HT1080 (cell line): ENCODE data around the gene HIGD1C. TPM values are rescaled to one million over a fixed set of nuclear protein-coding genes. Genes with fewer than 3 reads are reported as not detected.
"Not testable (repeated sequence)": the region's sequence is repeated elsewhere in the genome, so short reads cannot be mapped to it uniquely, and the experiment has no call there.

Experiments used
- DNase-seq: peaks from one replicate; pipeline ENCODE4 v3.0.0-alpha.2; 2015; ENCODE audit warnings: low read depth
- polyA plus RNA-seq, 2 experiments: library from polyadenylated mRNA; depleted of rRNA; stranded (reverse); fragments of >200 nt; gene quantifications; 2 replicates each; pipeline ENCODE4 v1.2.3, GENCODE V29; 2015
- total RNA-seq: library from RNA; depleted of rRNA; stranded (reverse); fragments of >200 nt; shearing (Covaris generic); gene quantifications from 2 replicates; pipeline ENCODE4 v1.2.3, GENCODE V29; 2014; rRNA removed

HIGD1C gene
- total RNA-seq, result not detected in 2 replicates
- polyA plus RNA-seq (2015; cell fraction: cytosol; rRNA removed), result not detected in 2 replicates
- not detected in 2 replicates for polyA plus RNA-seq (2015; cell fraction: nucleus; rRNA removed)

GRCh38 chr12:50952510-50952909 lies at the start of gene HIGD1C:
Gene HIGD1C, plus strand, starts transcription at chr12:50952544. Its CDS starts 1,455 bp downstream, at chr12:50953999.
- DNase-seq, result no peak

GRCh38 chr12:50908479-50908878 lies 43.9 kb upstream of the HIGD1C start:
- not testable (repeated sequence) for DNase-seq

- DNase-seq, result not testable (repeated sequence)
These were observed 40.0 kb upstream of the HIGD1C start for GRCh38 chr12:50912361-50912760.

DNA sequence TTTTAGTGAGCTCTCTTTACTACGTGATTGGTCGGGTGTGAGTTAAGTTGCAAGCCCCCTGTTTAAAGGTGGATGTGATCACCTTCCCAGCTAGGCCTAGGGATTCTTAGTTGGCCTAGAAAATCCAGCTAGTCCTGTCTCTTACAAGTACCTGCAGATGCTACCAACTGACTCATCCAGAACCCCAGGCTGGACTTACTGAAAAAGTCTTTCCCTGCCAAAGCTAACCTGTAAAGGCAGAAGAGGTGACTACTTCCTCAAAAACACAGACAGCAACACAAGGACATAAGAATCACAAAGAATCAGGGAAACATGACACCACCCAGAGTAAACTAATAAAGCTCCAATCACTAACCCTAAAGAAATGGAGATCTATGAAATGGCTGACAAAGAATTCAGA lies 39.1 kb upstream of the HIGD1C start:
- no peak for DNase-seq

GRCh38 chr12:50914872-50915484 lies 37.4 kb upstream of the HIGD1C start:
- DNase-seq, result no peak

DNA sequence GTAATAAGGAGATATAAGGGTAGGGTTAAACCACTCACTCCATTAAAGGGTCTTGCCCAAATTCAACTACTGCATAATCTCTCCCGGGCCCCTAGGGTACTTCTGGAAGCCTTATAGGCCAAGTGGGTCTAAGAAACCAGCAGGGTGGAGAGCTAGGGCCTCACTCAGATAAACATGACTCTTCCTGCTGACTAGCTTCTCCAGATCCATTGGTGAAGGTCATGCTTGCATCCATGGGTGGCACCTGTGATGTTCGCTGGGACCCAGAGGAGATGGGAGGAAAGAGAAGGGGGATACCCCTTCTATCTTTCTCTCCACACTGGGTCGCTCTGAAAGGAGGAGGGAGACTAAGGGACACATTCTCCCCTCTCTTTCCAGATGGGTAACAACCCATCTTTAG lies 36.1 kb upstream of the HIGD1C start:
- DNase-seq, result no peak

GRCh38 chr12:50918584-50919316 lies 33.6 kb upstream of the HIGD1C start:
- DNase-seq, result no peak

- no peak for DNase-seq
These were observed 29.5 kb upstream of the HIGD1C start for GRCh38 chr12:50922820-50923219.

DNA sequence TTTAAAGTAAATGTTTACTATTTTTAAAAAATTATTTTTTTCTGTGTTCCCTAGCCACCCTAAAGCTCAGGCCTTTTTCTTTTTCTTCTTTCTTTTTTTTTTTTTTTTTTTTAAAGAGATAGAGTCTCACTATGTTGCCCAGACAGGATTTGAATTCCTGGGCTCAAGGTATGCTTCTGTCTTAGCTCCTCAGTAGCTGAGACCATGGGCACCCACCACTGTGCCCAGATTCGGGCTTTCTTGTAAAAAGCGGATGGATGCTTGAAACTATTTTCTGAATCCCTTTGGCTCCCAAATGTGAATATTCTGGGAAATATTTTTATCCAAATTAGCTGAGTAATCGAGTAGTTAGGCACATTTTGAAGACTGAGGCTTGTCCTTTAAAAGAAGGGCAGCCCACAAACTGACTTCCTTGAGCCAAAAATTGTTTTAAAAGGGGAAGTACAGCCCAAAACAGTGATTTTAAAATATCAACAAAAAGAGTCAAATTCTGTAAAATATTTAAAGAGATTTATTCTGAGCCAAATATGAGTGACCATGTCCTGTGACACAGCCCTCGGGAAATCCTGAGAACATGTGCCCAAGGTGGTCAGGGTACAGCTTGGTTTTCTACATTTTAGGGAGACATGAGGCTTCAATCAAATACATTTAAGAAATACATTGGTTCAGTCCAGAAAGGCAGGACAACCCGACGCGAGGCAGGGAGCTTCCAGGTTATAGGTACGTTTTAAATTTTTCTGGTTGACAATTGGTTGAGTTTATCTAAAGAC lies 28.8 kb upstream of the HIGD1C start:
- no peak for DNase-seq

DNA sequence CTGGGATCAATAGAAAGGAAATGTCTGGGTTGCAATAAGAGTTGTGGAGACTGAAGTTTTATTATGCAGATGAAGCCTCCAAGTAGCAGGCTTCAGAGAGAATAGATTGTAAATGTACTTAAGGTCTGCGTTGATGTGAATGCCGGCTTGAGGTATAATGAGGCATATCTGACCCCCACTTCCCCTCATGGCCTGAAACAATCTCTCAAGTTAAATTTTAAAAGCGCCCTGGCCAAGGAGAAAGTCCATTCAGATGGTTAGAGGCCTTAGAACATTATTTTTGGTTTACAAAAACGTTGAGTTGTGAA lies 28.3 kb upstream of the HIGD1C start:
- no peak for DNase-seq

GRCh38 chr12:50924439-50925341 lies 27.7 kb upstream of the HIGD1C start:
- DNase-seq, result peak; percentile 70

GRCh38 chr12:50925342-50925651 lies 27.0 kb upstream of the HIGD1C start:
- DNase-seq, result no peak

DNA sequence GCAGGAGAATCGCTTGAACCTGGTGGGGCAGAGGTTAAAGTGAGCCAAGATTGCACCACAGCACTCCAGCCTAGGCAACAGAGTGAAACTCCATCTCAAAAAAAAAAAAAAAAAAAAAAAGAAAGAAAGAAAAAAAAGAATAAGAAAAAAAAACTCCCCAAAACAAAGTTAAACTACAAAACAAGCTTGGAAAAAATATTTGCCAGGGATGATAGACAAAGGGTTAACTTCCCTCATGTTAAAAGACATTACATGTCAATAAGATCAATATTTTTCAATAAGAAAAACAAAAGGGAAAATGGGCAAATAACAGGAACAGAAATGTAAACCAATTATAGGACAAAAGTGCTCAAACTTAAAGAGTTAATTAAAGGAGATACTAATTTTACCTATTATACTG lies 26.4 kb upstream of the HIGD1C start:
- no peak for DNase-seq

GRCh38 chr12:50926415-50926814 lies 25.9 kb upstream of the HIGD1C start:
- DNase-seq, result no peak

GRCh38 chr12:50926932-50927331 lies 25.4 kb upstream of the HIGD1C start:
- DNase-seq, result not testable (repeated sequence)

DNA sequence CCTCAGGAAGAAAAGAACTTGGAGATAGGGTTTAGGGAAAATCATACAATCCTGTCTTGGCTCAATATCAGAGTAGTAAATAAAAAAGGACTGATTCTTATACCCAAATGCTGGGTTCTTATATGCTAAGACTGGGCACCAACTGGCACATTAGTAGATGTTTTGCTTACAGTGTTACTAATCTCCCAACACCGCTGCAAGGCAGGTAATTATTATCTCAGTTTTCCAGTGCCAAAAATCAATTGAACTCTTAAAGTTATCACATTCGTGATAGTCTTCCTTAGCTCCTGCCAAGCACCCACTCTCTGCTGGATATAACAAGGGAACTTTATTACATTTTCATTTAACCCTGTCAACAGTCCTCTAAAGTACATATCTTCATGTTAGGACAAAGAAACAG lies 25.0 kb upstream of the HIGD1C start:
- no peak for DNase-seq

DNA sequence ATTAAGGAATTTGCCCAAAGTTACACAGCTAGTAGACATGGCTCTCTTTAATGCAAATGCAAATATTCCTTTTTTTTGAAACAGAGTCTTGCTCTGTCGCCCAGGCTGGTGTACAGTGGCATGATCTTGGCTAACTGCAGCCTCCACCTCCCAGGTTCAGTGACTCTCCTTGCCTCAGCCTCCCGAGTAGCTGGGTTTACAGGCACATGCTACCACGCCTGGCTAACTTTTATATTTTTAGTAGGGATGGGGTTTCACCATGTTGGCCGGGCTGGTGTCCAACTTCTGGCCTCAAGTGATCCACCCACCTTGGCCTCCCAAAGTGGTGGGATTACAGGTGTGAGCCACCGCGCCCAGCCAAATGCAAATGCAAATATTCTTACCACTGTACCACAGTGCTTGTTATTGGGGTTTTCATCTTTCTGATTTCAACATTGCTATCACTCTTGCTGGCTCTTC lies 24.5 kb upstream of the HIGD1C start:
- DNase-seq, result no peak

- no peak for DNase-seq
These were observed 24.0 kb upstream of the HIGD1C start for GRCh38 chr12:50928392-50928791.

- DNase-seq, result no peak
These were observed 22.5 kb upstream of the HIGD1C start for GRCh38 chr12:50929831-50930230.

DNA sequence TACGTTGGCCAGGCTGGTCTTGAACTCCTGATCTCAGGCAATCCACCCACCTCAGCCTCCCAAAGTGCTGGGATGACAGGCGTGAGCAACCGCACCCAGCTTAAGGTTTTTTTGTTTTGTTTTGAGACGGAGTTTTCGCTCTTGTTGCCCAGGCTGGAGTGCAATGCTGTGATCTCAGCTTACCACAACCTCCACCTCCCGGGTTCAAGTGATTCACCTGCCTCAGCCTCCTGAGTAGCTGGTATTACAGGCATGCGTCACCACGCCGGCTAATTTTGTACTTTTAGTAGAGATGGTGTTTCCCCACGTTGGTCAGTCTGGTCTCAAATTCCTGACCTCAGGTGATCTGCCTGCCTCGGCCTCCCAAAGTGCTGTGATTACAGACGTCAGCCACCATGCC lies 21.9 kb upstream of the HIGD1C start:
- peak; percentile 24 for DNase-seq

DNA sequence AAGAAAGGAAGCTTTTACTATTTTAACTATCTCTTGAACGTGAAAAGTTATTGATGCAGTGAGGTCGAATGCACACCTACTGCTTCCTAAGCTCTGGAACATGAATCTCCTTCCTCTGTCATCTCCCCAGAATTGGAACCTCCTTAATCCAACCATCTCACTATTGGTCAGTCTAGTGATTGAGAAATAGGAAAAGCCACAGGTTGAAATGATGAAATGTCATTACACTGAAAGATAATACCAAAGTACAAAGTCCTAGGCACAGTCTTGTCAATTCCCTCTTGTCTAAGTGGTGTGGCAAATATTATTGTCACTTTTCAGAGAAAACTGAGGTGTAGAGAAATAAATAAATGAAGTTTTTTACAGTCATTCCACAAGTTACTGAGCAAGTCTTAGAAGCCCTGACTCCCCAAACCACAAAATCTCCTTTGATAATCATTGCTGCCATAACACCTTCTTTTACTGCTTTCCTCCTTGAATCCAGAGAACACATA lies 19.5 kb upstream of the HIGD1C start:
- no peak for DNase-seq
